Stomach (tissue), 4 donors: Measurements from ENCODE around the gene EEFSEC.

Experiments used
- CTCF ChIP-seq, 7 experiments: fragments of 450-650 bp in 4 of 7; fragments of 200-600 bp in 3 of 7; sonication (generic) in 3 of 7; IDR thresholded peaks; one replicate each; pipeline ENCODE4 v1.5.1; 2016 to 2019; ENCODE audit warnings: antibody characterized with exemption in 7 of 7, control low read depth in 2 of 7, mild to moderate bottlenecking in 1 of 7
- EP300 ChIP-seq: sonication (generic); formaldehyde crosslinking; IDR thresholded peaks from one replicate; pipeline ENCODE4 v1.6.1; 2017; ENCODE audit warnings: antibody characterized with exemption
- POLR2A ChIP-seq, 4 donors: fragments of 450-650 bp; IDR thresholded peaks; one replicate each; pipeline ENCODE4 v1.6.1; 2016; ENCODE audit warnings: antibody characterized with exemption in 4 of 4, control low read depth in 2 of 4, mild to moderate bottlenecking in 1 of 4, moderate library complexity in 1 of 4

DNA sequence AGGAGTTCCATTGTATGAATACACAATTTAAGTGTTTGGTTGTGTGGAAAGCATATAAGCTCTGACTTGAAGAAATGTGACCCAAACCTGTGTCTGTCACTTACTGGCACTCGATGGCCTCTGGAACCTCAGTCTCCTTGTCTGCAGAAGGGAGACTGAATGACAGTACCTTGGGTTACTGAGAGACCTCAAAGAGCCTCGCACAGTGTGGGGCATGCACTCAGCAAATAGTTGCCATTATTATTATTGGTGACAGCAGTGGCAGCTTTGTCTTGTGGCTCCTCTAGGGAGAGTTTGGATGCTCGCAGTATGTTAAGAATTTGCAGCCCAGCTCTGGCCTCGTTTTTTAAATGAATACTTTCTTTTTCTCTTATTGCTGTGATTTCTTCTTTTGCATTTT, 43.4 kb downstream of the EEFSEC start:
- TF ChIP-seq CTCF (IDR thresholded peaks at IDR 0.05) (no peak), EP300 (no peak), POLR2A (IDR thresholded peaks at IDR 0.05) (no peak)
